GM19193 (cell line): ENCODE measurements around the gene CD68.
A peak's percentile ranks its signal among the peaks of the same experiment; 100 is the strongest.

Experiments
- POLR2A ChIP-seq: IDR thresholded peaks from 4 replicates; pipeline ENCODE4 v1.6.1; 2011; ENCODE audit not compliant: insufficient read depth, insufficient read length; ENCODE audit errors: extremely low read depth

Gene CD68

GRCh38 chr17:7579001-7579833 lies at the start of gene CD68:
CD68 (plus strand) TSS chr17:7579638; CDS start chr17:7579678, 40 bp downstream.
- TF ChIP-seq POLR2A: peak; percentile 65

- TF ChIP-seq POLR2A: no peak
These were observed 49.2 kb upstream of the CD68 start for GRCh38 chr17:7530023-7530900.

- no peak for TF ChIP-seq POLR2A
These were observed 41.4 kb upstream of the CD68 start for GRCh38 chr17:7538050-7538449.

GRCh38 chr17:7538891-7539545 lies 40.4 kb upstream of the CD68 start:
- TF ChIP-seq POLR2A: no peak

GRCh38 chr17:7541074-7541621 lies 38.3 kb upstream of the CD68 start:
- no peak for TF ChIP-seq POLR2A

GRCh38 chr17:7544911-7545310 lies 34.5 kb upstream of the CD68 start:
- TF ChIP-seq POLR2A: no peak

- peak; percentile 66 for TF ChIP-seq POLR2A
These were observed 30.6 kb upstream of the CD68 start, which contains the start of gene TNFSF12 for GRCh38 chr17:7548585-7549400. TNFSF12 (plus strand) TSS chr17:7549058; CDS start chr17:7549154, 96 bp downstream.

- no peak for TF ChIP-seq POLR2A
These were observed 29.9 kb upstream of the CD68 start for GRCh38 chr17:7549401-7550055.

GRCh38 chr17:7550344-7550743 lies 29.1 kb upstream of the CD68 start:
- TF ChIP-seq POLR2A: no peak

GRCh38 chr17:7551396-7551795 lies 28.0 kb upstream of the CD68 start:
- no peak for TF ChIP-seq POLR2A

GRCh38 chr17:7552621-7553051 lies 26.8 kb upstream of the CD68 start:
- TF ChIP-seq POLR2A: no peak

GRCh38 chr17:7553356-7553755 lies 26.1 kb upstream of the CD68 start:
- no peak for TF ChIP-seq POLR2A

GRCh38 chr17:7555320-7555948 lies 24.0 kb upstream of the CD68 start:
- no peak for TF ChIP-seq POLR2A
